Measurements from ENCODE around the gene LCTL.
A peak's percentile ranks its signal among the peaks of the same experiment; 100 is the strongest.

Gene LCTL

DNA sequence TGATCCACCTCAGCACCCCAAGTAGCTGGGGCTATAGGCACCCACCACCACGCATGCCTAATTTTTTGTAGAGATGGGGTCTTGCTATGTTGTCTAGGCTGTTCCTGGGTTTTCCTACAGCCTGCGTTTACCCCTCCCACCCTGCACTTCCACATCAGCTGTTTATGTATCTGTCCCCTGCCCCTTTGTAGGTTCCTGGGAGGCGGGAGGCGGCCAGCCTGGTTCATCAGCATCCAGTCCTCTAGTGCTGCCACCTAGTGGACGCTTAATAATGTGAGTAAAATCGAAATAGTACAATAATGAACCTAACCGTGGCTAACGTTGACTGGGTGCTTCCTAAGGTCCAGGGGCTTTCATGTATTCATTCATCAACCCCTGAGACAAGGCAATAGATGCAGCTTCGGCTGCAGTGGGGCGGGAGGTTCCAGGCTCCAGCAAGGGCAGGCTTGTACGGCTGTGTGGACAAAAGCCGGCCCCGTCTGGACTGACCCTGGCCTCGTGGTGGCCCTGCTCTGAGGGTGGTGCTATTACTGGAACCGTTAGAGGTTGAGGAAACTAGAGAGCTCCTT lies 1.2 kb upstream of the LCTL start:
- DNase-seq (ENCODE audit: low spot score), result peak; percentile 53

GRCh38 chr15:66565141-66565641 lies 607 bp downstream of the LCTL start:
- DNase-seq (ENCODE audit: low spot score), result no peak

DNA sequence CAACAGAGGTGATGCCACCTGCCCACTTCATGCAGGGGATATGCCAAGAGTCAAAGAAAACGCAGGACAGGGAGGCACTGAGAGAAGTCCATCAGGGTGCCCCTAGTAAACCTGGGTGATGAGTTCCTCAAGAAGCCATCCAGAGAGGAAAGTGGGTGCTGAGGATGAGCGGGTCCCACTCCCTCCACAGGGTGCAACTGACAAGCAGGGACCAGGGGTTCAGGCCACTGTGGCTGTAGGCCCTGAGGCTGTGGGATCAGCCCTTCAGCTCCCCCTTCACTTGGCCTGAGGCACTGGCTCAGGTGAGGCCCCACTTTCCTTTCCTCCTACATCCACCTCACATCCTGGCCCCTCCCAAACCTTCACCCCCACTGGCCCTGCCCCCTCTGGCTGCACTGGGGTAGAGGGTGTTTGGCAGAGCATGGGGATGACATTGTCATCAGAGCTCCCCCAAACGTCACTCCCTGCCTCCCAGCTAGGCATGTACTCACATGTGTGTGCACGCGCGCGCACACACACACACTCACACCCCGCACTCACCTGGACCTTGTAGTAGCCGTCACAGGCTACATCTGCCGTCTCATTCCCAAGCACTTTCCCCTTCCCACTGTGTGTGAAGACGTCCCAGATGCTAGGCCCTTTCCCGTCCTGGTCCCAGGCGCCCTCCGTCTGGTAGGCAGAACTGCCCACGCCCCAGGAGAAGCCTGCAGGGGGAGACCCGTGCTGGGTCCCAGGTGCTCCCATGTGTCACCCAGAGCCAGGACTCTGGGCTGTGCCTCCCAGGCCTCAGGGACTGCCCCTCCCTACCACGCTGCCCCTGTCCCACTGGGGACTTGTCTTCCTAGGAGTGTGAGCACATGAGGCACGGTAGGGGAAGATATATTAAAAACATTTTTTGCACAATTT lies 1.4 kb downstream of the LCTL start:
- no peak for DNase-seq (ENCODE audit: low spot score)

DNA sequence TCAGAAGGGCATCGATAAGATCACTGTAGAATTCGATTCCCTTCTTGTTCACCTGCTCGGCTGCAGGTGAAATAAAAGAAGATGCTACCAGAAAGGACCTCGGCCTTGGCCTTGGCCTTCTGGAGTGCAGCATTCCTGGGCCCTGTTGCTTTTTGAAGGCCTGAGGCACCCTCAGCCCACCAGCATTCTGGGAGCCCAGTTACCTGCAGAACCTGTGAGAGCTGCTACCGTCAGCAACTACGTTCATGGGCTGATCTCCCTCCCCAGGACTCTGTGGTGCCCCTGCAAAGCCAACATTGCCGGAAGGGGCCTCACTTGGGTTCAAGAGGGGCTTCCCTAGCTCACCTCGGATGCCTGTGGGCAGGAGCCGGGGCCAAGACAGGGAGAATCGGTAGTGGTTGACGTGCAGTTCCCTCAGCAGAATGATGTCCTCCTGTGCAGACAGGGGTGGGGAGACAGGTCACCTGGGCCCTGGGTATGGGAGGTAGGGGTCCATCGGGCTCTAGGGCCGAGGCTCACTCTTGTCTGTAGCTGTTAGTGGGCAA lies 2.2 kb downstream of the LCTL start:
- DNase-seq (ENCODE audit: low spot score), result no peak

DNA sequence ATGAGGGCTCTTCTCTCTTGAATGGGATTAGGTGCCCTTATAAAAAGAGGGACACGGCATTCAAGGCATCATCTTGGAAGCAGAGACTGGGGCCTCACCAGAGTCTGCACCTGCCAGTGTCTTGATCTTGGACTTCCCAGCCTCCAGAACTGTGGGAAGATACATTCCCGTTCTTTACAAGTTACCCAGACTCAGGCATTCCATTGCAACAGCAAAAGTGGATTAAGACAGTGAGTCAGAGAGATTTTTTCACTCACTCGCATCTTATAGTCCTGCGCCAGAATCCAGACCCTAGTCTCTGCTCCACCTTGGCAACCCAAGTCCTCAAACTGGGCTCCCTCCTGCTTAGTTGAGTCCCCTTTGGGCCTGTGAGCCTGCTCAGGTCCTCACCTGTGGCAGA lies 2.7 kb downstream of the LCTL start:
- DNase-seq (ENCODE audit: low spot score), result no peak

- DNase-seq (ENCODE audit: low spot score), result no peak
These were observed 4.8 kb downstream of the LCTL start for GRCh38 chr15:66560856-66561525.

- DNase-seq (ENCODE audit: low spot score), result no peak
These were observed 7.5 kb downstream of the LCTL start for GRCh38 chr15:66558271-66558670.

DNA sequence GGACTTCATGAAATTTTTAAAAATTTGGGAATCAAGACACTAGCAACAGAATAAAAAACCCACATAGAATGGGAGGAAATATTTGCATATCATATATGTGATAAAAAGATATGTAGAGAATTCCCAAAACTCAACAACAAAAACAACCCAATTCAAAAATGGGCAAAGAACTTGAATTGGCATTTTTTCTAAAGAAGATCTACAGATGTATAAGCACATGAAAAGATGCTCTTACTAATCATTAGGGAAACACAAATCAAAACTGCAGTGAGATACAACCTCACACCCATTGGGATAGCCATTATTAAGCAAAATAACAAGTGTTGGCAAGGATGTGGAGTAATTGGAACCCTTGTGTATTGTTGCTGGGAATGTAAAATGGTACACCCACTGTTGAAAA lies 10.1 kb downstream of the LCTL start:
- DNase-seq (ENCODE audit: low spot score), result no peak

DNA sequence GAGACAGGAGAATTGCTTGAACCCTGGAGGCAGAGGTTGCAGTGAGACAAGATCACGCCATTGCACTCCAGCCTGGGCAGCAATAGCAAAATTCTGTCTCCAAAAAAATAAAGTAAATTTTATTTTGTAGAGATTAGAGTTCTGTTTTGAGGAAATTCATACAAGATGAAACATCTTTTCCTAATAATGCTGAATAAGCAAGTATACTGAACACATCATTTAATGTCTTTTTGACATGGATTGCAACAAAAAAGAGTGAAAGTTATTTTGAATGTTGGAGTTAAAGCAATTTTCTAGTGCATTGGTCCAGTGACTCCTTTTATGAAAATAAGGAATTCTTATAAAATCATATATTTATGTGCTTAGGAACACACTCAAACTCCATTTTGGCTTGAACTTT lies 20.5 kb downstream of the LCTL start:
- no peak for DNase-seq (ENCODE audit: low spot score)

DNA sequence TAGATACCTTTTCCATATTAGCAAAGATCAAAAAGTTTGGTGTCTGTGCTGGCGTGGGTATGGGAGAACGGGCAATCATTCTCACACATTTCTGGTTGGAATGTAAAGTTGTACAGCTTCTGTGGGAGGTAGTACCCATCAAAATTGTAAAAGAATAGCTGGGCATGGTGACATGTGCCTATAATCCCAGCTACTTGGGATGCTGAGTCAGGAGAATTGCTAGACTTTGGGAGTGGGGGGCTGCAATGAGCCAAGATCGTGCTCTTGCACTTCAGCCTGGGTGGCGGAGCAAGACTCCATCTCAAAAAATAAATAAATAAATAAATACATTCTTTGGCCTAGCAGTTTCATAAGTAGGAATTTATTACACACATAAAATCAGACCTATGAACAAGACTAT lies 22.9 kb downstream of the LCTL start:
- no peak for DNase-seq (ENCODE audit: low spot score)

- no peak for DNase-seq (ENCODE audit: low spot score)
These were observed 30.7 kb downstream of the LCTL start for GRCh38 chr15:66535056-66535455.

- DNase-seq (ENCODE audit: low spot score), result no peak
These were observed 41.0 kb downstream of the LCTL start for GRCh38 chr15:66524838-66525237.

- no peak for DNase-seq (ENCODE audit: low spot score)
These were observed 41.9 kb downstream of the LCTL start for GRCh38 chr15:66523926-66524325.

DNA sequence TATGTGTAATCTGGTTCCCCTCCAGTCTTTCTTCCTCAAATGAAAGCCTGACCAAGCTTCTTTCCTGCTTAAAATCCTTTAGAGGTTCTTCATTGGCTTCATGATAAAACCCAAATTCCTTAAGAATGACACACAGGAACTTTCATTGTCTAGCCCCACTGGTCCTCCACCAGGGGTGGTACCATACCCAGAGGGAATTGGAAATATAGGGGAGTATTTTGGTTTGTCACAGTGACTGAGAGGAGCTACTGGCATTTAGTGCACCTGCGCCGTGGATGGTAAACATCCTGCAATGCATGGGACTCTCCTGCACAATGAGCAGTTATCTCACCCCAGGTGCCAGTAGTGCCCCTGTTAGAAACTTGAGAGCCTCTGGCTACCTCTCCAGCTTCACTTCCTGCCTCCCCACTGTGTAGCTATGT lies 49.9 kb downstream of the LCTL start:
- no peak for DNase-seq (ENCODE audit: low spot score)

DNA sequence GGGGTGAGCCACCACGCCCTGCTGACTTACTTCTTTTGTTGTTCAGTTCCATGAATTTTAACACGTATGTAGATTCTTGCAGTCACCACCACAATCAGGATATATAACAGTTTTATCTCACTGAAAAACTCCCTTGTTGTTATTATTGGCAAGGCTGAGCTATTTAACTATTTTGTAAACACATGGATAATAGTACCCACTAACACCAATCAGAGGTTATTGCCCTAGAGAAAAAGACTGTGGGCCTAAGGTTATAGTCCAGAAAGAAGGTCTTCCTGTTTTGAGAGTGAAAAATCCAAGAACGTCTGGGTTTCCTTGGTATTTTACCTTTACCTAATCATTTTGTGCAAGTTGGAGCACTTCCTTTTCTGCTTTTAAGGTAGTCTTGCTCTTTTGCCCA lies 51.2 kb downstream of the LCTL start:
- DNase-seq (ENCODE audit: low spot score), result no peak

GRCh38 chr15:66508293-66508883 lies 57.4 kb downstream of the LCTL start:
- no peak for DNase-seq (ENCODE audit: low spot score)

GRCh38 chr15:66505818-66506217 lies 60.0 kb downstream of the LCTL start:
- no peak for DNase-seq (ENCODE audit: low spot score)

GRCh38 chr15:66505430-66505811 lies 60.4 kb downstream of the LCTL start:
- no peak for DNase-seq (ENCODE audit: low spot score)

DNA sequence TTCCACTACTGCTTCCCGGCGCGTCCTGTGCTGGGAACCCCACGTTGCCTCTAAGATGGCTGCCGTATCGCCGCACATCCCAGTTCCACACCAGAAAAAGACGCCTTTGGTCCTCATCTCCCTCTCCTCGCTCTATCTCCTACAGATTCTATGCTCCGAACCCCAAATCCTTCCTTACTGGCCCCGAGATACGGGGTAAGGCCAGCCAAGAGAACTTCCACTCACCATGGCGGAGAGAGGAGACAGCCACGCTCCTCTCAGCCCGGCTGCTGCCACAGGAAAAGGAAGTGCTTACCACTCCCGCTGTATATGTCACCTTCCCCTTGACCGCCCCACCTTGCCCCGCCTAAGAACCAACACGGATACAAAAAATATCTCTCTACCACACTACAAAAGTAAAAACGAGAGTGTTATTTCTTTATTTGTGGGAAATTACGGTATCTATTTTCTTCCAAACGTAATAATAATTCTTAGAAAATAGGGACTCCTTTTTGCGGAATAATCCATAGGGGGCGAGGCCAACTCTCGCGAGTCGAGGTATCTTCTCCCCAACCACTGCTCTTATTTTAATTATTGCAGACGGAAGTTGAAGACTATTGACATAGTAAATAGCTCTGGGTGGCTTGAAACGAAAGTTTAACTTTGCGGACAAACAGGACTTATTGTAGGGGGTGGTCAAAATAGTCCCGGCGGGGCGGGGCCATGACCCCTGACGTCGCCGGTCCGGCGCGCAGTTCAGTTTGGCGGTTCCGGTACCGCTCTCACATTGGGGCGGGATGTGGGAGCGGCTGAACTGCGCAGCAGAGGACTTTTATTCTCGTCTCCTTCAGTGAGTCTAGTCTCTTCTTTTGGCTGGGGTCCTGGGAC lies 61.0 kb downstream of the LCTL start, which contains the start of the genes RPL4 and ZWILCH:
TSS of gene RPL4 (minus strand) at position 293 of the 867 bp plus-strand sequence. CDS start at position 228, 65 bp downstream.
TSS of gene ZWILCH (plus strand) at position 764 of the 867 bp plus-strand sequence. CDS start at position 777, 13 bp downstream.
- peak; percentile 47 for DNase-seq (ENCODE audit: low spot score)

- DNase-seq (ENCODE audit: low spot score), result no peak
These were observed 61.8 kb downstream of the LCTL start for GRCh38 chr15:66503780-66504562.

All from COLO829 (cell line).